IPS-18c (cell line): Measurements from ENCODE around the gene LAGE3.

Experiments used
- H3K4me3 ChIP-seq: 2 replicates; pipeline ENCODE4 v1.7.0; 2013; ENCODE audit warnings: low read depth, mild to moderate bottlenecking, low read length, moderate library complexity; ENCODE audit not compliant: insufficient read depth
- H3K9me3 ChIP-seq: one replicate; pipeline ENCODE4 v1.6.1; 2013; ENCODE audit warnings: mild to moderate bottlenecking, low read length, moderate library complexity; ENCODE audit not compliant: control insufficient read depth, insufficient read depth

Gene LAGE3

GRCh38 chrX:154446430-154446829 is 32.7 kb downstream of the LAGE3 start:
- Histone ChIP-seq H3K9me3 (peaks cover 14% of the 10 kb centered on the region), H3K4me3 (no peak overlapping the region)

GRCh38 chrX:154445776-154446175 is 33.3 kb downstream of the LAGE3 start:
- H3K4me3 ChIP-seq = no peak overlapping the region

GRCh38 chrX:154444755-154445246 is 34.3 kb downstream of the LAGE3 start:
- peaks cover 9% of the 10 kb centered on the region for H3K9me3 ChIP-seq
- H3K4me3 ChIP-seq = peak overlapping the region; percentile 55

More at GRCh38 chrX:154445776-154446175, 33.3 kb downstream of the LAGE3 start:
- H3K9me3 ChIP-seq = peaks cover 12% of the 10 kb centered on the region

- peak within 1 kb of the TSS; percentile 55 for H3K4me3 ChIP-seq
- H3K9me3 ChIP-seq = peaks cover 9% of the 10 kb centered on the region
Measured at GRCh38 chrX:154443992-154444754, 34.9 kb downstream of the LAGE3 start, which contains the start of gene FAM50A. Gene FAM50A, plus strand, starts transcription at chrX:154444141. Its CDS starts 95 bp downstream, at chrX:154444236.

GRCh38 chrX:154443479-154443910 is 35.6 kb downstream of the LAGE3 start:
- peaks cover 7% of the 10 kb centered on the region for H3K9me3 ChIP-seq
- H3K4me3 ChIP-seq = peak overlapping the region; percentile 36; the same call in 1 of the 2 replicates

GRCh38 chrX:154441984-154442707 is 36.9 kb downstream of the LAGE3 start:
- Histone ChIP-seq H3K9me3 (peaks cover 8% of the 10 kb centered on the region), H3K4me3 (no peak overlapping the region; the same call in 1 of the 2 replicates)

GRCh38 chrX:154441564-154441963 is 37.5 kb downstream of the LAGE3 start:
- Histone ChIP-seq H3K4me3 (no peak overlapping the region), H3K9me3 (peaks cover 8% of the 10 kb centered on the region)

- H3K9me3 ChIP-seq = peaks cover 8% of the 10 kb centered on the region
- no peak overlapping the region for H3K4me3 ChIP-seq
Measured at GRCh38 chrX:154440623-154441357, 38.3 kb downstream of the LAGE3 start.

GRCh38 chrX:154439841-154440240 is 39.2 kb downstream of the LAGE3 start:
- Histone ChIP-seq H3K4me3 (no peak overlapping the region), H3K9me3 (peaks cover 8% of the 10 kb centered on the region)

- H3K4me3 ChIP-seq = peak overlapping the region; percentile 64
- H3K9me3 ChIP-seq = peaks cover 13% of the 10 kb centered on the region
Measured at GRCh38 chrX:154437971-154438893, 40.8 kb downstream of the LAGE3 start.

- H3K4me3 ChIP-seq = peak within 1 kb of the TSS; percentile 64
- peaks cover 15% of the 10 kb centered on the region for H3K9me3 ChIP-seq
Measured at GRCh38 chrX:154436983-154437752, 41.9 kb downstream of the LAGE3 start, which contains the start of gene GDI1. Gene GDI1, plus strand, starts transcription at chrX:154437154. Its CDS starts 101 bp downstream, at chrX:154437255.

- H3K9me3 ChIP-seq = peaks cover 13% of the 10 kb centered on the region
- peak overlapping the region; percentile 64; the same call in 1 of the 2 replicates for H3K4me3 ChIP-seq
Measured at GRCh38 chrX:154436374-154436982, 42.6 kb downstream of the LAGE3 start.

GRCh38 chrX:154435171-154435733 is 43.8 kb downstream of the LAGE3 start:
- no peak overlapping the region for H3K4me3 ChIP-seq

GRCh38 chrX:154434394-154435168 is 44.5 kb downstream of the LAGE3 start:
- peaks cover 13% of the 10 kb centered on the region for H3K9me3 ChIP-seq
- H3K4me3 ChIP-seq = no peak overlapping the region

More at GRCh38 chrX:154435171-154435733, 43.8 kb downstream of the LAGE3 start:
- H3K9me3 ChIP-seq = peaks cover 13% of the 10 kb centered on the region
